Kidney (tissue), 14 donors: ENCODE results near the gene GAS7. TPM values are rescaled to one million over a fixed set of nuclear protein-coding genes. Genes with fewer than 3 reads are reported as not detected.

Source experiments
- DNase-seq, 5 donors: peaks; one replicate each; pipeline ENCODE4 v3.0.0-alpha.2; 2013 to 2020
- FAIRE-seq: peaks from 2 replicates; lab custom pipeline; 2012; peaks lifted over from hg19 to GRCh38; lab: Jason Lieb, UNC
- H3K27ac ChIP-seq, 2 donors: one replicate each; pipeline ENCODE4 v1.7.0; 2013; ENCODE audit warnings: low read depth in 2 of 2, low read length in 2 of 2, inconsistent platforms in 1 of 2
- H3K27me3 ChIP-seq: one replicate; pipeline ENCODE4 v1.7.1; 2013; ENCODE audit warnings: low read length, inconsistent platforms; ENCODE audit not compliant: control insufficient read depth, insufficient read depth
- H3K36me3 ChIP-seq, 3 donors: one replicate each; pipeline versions ENCODE4 v1.7.0 to v1.7.1; 2013; ENCODE audit warnings: low read length in 3 of 3, control low read depth in 1 of 3, inconsistent platforms in 1 of 3; ENCODE audit not compliant: insufficient read depth in 3 of 3, control insufficient read depth in 2 of 3
- H3K4me1 ChIP-seq, 3 donors: one replicate each; pipeline versions ENCODE4 v1.7.0 to v1.7.1; 2013; ENCODE audit warnings: low read length in 3 of 3, inconsistent platforms in 1 of 3, low read depth in 1 of 3; ENCODE audit not compliant: control insufficient read depth in 2 of 3, insufficient read depth in 2 of 3
- H3K4me3 ChIP-seq, 3 donors: one replicate each; pipeline versions ENCODE4 v1.7.0 to v1.8.1; 2013; ENCODE audit warnings: low read length in 3 of 3, control low read depth in 1 of 3, inconsistent platforms in 1 of 3
- H3K9ac ChIP-seq, 3 donors: one replicate each; pipeline versions ENCODE4 v1.7.0 to v1.7.1; 2013; ENCODE audit warnings: low read length in 3 of 3, control low read depth in 1 of 3, inconsistent platforms in 1 of 3
- H3K9me3 ChIP-seq, 3 donors: one replicate each; pipeline versions ENCODE4 v1.7.0 to v1.7.1; 2013; ENCODE audit warnings: low read length in 3 of 3, control low read depth in 1 of 3, inconsistent platforms in 1 of 3; ENCODE audit not compliant: control insufficient read depth in 2 of 3, insufficient read depth in 1 of 3
- CTCF ChIP-seq: IDR thresholded peaks from 3 replicates; pipeline ENCODE4 v1.5.1; 2012; ENCODE audit warnings: mild to moderate bottlenecking, moderate library complexity, borderline replicate concordance; ENCODE audit not compliant: insufficient read depth; ENCODE audit errors: extremely low read depth
- intact Hi-C: fragments of 100-400 bp; cut with DNase I; formaldehyde crosslinking; loops from one replicate; pipeline ENCODE4 v1.11.1; 2022
- polyA plus RNA-seq: library from polyadenylated mRNA; stranded (reverse); fragments of 350-450 nt; fragmentation: Illumina TruSeq; extraction: RNeasy Lipid Tissue Mini Kit (QIAGEN cat#74804); gene quantifications from one replicate; pipeline ENCODE4 v1.2.3, GENCODE V29; 2014; ENCODE audit warnings: low read depth, low replicate concordance; ENCODE audit not compliant: insufficient read depth
- total RNA-seq: library from RNA; stranded (reverse); fragmentation: NEBNext Ultra II Directional; extraction: Animal tissue kit (Norgen Biotek cat#: 25700); gene quantifications from one replicate; pipeline ENCODE4 v1.2.1, GENCODE V29; 2021
- donor health status: control.
- donor health status: control.
- donor health status: control.
- donor health status: control.
- donor health status: control.
- donor health status: DM: yes; HTN: yes; CAD: no.
- donor health status: Normal renal cell carcinoma (clear cell type).

The GAS7 gene
- total and polyA plus RNA-seq, 2 donors from 2014 or later = 1.1 to 20.5 TPM

DNA sequence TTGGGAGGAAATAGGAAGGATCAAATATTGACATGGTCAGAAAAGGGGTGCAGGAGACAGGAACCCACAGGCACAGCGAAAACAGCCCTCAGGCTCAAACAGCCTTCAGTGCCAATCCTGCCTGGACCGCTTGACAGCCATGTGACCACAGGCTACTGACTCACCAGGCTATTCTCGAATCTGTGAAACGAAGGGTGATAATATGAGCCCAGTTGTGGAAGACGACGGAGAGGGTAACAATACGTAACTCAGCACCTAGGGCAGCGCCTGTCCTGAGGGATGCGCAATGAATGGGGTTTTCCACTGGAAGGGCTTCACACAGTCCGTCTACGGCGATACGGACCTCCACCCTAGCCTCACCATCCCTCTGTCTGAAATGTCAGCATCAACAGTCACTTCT is 176.0 kb downstream of the GAS7 start:
- Histone ChIP-seq H3K27me3 (no peaks in the 10 kb centered on the region), H3K36me3 (no peaks in the 10 kb centered on the region), H3K9me3 (no peaks in the 10 kb centered on the region), H3K27ac (no peak overlapping the region), H3K4me1 (peaks cover 0 to 3% (median 0%) of the 10 kb centered on the region in 3 donors), H3K9ac (no peak overlapping the region), H3K4me3 (no peak overlapping the region)
- intact Hi-C loops = no loop called here
- TF ChIP-seq CTCF = no peak
- DNase-seq (no peak), FAIRE-seq (no peak)

GRCh38 chr17:10021272-10021984 is 177.0 kb downstream of the GAS7 start:
- DNase-seq (peak in 4 of 5 donors; percentile 85 to 95 (median 92)), FAIRE-seq (no peak)
- Histone ChIP-seq H3K27me3 (no peaks in the 10 kb centered on the region), H3K27ac (no peak overlapping the region), H3K4me1 (peaks cover 0 to 3% (median 0%) of the 10 kb centered on the region in 3 donors), H3K4me3 (no peak overlapping the region), H3K9me3 (no peaks in the 10 kb centered on the region), H3K9ac (no peak overlapping the region), H3K36me3 (no peaks in the 10 kb centered on the region)
- intact Hi-C loops = no loop called here
- no peak for TF ChIP-seq CTCF

DNA sequence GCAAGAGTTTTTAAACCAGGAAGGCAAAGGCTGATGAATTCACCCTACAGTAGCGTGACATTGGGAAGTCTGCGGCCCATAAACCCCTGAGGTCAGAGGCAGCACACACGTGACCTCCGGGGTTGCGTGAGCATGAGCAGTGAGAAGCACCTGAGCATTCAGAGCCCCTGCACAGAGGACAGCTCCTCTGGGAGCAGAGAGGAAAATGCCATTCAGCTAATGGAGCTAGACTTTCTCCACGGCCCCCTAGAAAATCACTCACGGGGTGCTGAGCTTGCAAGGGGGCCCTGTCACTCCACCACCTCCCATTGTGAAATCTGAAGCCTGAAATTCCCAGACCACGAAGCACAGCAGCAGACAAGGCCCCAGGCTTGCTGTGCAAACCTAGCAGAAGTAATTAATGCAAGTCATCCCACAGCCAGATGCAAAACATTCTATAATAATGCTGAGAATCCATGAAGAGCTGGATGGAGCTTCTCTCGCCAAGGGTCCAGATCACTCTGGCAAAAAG is 178.4 kb downstream of the GAS7 start:
- peak in 4 of 5 donors; percentile 61 to 79 (median 75) for DNase-seq
- Histone ChIP-seq H3K27me3 (no peaks in the 10 kb centered on the region), H3K4me1 (peaks cover 0 to 3% (median 0%) of the 10 kb centered on the region in 3 donors), H3K36me3 (no peaks in the 10 kb centered on the region), H3K4me3 (no peak overlapping the region), H3K27ac (no peak overlapping the region), H3K9me3 (no peaks in the 10 kb centered on the region), H3K9ac (no peak overlapping the region)
- no peak for FAIRE-seq
- intact Hi-C loops = no loop called here
- TF ChIP-seq CTCF = no peak
